ENCODE measurements around the gene TSPAN9. TPM values are rescaled to one million over a fixed set of nuclear protein-coding genes. Genes with fewer than 3 reads are reported as not detected.

TSPAN9 gene
- total RNA-seq, 4 donors from 2014 or later: 23.4 to 43.3 (median 29.4) TPM

DNA sequence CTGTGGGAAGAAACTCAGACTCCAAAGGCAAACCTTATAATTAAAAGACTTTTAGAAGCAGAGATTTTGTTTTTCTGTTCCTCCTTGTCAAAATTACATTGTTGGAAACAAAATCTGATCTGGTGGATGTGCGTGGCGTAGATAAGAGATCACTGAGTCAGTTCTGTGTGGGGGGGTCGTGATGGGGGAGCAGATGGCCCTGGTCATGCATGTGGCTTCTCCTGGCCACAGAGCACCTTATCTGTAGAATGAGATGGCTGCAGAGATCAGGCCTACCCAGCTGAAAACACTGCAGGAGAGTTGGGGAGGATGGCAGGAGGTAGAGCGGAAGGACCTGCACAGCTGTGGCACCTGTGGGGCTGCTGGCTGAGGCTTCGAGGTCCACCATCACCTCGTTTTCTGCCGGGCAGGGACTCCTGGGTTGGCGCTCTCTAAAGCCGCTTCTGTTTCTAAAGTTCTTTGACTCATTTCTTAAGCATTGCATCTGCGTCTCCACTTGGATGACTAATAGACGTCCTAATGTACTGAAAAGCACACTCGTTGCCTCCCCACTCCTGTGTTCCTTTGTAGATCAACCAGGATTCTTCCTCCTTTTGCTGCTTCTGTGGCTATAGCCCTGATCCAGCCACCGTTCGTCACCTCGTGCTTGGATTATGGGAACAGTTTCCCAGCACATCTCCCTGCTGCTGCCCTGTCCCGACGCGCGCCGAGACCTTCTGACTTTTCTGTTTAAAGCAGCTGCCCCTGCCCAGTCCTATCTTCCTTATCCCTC lies 93.4 kb downstream of the TSPAN9 start:
- TF ChIP-seq, protein P1, sequence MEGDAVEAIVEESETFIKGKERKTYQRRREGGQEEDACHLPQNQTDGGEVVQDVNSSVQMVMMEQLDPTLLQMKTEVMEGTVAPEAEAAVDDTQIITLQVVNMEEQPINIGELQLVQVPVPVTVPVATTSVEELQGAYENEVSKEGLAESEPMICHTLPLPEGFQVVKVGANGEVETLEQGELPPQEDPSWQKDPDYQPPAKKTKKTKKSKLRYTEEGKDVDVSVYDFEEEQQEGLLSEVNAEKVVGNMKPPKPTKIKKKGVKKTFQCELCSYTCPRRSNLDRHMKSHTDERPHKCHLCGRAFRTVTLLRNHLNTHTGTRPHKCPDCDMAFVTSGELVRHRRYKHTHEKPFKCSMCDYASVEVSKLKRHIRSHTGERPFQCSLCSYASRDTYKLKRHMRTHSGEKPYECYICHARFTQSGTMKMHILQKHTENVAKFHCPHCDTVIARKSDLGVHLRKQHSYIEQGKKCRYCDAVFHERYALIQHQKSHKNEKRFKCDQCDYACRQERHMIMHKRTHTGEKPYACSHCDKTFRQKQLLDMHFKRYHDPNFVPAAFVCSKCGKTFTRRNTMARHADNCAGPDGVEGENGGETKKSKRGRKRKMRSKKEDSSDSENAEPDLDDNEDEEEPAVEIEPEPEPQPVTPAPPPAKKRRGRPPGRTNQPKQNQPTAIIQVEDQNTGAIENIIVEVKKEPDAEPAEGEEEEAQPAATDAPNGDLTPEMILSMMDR (IDR thresholded peaks at IDR 0.05): no peak
- ATAC-seq (ENCODE audit: low FRiP score) (peak; percentile 58), DNase-seq (ENCODE audit: low spot score) (no peak)

GRCh38 chr12:3171195-3171591 lies 94.0 kb downstream of the TSPAN9 start:
- DNase-seq (ENCODE audit: low spot score): no peak
- ATAC-seq (ENCODE audit: low FRiP score): no peak
- TF ChIP-seq, protein P1 (IDR thresholded peaks at IDR 0.05): no peak

- ATAC-seq (ENCODE audit: low FRiP score) (no peak), DNase-seq (ENCODE audit: low spot score) (no peak)
- TF ChIP-seq, protein P1 (IDR thresholded peaks at IDR 0.05): no peak
Measured at GRCh38 chr12:3172124-3173007, 95.2 kb downstream of the TSPAN9 start.

- ATAC-seq (ENCODE audit: low FRiP score) (no peak), DNase-seq (ENCODE audit: low spot score) (no peak)
- TF ChIP-seq, protein P1 (IDR thresholded peaks at IDR 0.05): no peak
Measured at GRCh38 chr12:3173008-3173553, 95.9 kb downstream of the TSPAN9 start.

- DNase-seq (ENCODE audit: low spot score): no peak
- ATAC-seq (ENCODE audit: low FRiP score): no peak
- TF ChIP-seq, protein P1 (IDR thresholded peaks at IDR 0.05): no peak
Measured at GRCh38 chr12:3173912-3174311, 96.7 kb downstream of the TSPAN9 start.

DNA sequence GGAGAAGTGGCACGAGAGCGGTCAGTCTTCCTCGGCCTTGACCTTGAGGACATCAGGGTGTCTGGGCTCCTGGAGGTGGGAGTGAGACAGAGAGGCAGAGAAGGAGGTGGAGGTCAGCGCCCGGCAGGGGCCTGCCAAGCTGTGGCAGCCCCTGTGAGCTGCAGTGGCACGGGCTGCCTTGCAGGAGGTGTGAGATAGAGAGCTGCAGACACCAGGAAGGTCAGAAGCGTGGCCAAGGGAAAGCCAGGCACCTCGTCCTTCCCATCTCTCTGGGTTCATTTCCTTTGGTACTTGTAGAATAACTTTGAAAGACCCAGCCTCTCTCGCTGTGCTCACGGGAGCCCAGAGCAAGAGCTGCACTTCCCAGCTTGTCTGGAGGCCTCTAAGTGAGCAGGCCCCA lies 98.1 kb downstream of the TSPAN9 start:
- ATAC-seq (ENCODE audit: low FRiP score): no peak
- TF ChIP-seq, protein P1 (IDR thresholded peaks at IDR 0.05): no peak

More for the DNA sequence above, 98.1 kb downstream of the TSPAN9 start:
- no peak for DNase-seq (ENCODE audit: low spot score)

Measured in omental fat pad (tissue), 4 donors.